Common myeloid progenitor, CD34-positive (primary cell): ENCODE results near the gene CAPN15.

Experiments used
- CTCF ChIA-PET: fragments of 350-600 bp; sonication (Branson Sonifier 250); formaldehyde crosslinking; loops from one replicate; lab custom pipeline; 2021; ENCODE audit warnings: antibody characterized with exemption; lab: Charles Lee
- POLR2A ChIA-PET: fragments of 350-600 bp; sonication (Branson Sonifier 250); formaldehyde crosslinking; loops from one replicate; lab custom pipeline; 2021; ENCODE audit warnings: antibody characterized with exemption; lab: Charles Lee
- DNase-seq, 3 donors: peaks; one replicate each; pipeline versions ENCODE4 v3.0.0 to v3.0.0-alpha.2; 2013
- H3K27ac ChIP-seq, 2 experiments: 1 replicate in 1 of 2; 2 replicates in 1 of 2; pipeline ENCODE4 v1.7.0; 2013; ENCODE audit warnings: inconsistent platforms in 2 of 2, low read length in 2 of 2, mild to moderate bottlenecking in 2 of 2, low read depth in 1 of 2, moderate library complexity in 1 of 2; ENCODE audit not compliant: severe bottlenecking in 2 of 2, insufficient read depth in 1 of 2, poor library complexity in 1 of 2
- H3K27me3 ChIP-seq, 5 experiments: replicated peaks in 2 of 5; 1 replicate in 3 of 5; 2 replicates in 2 of 5; pipeline versions ENCODE4 v1.6.1 to v1.7.0; 2013; ENCODE audit warnings: low read length in 4 of 5, mild to moderate bottlenecking in 2 of 5, moderate library complexity in 2 of 5, inconsistent platforms in 1 of 5; ENCODE audit not compliant: insufficient read depth in 5 of 5, control insufficient read depth in 4 of 5
- H3K36me3 ChIP-seq, 4 experiments: 1 replicate in 2 of 4; 2 replicates in 2 of 4; pipeline versions ENCODE4 v1.6.1 to v1.7.0; 2013; ENCODE audit warnings: low read length in 3 of 4, control low read depth in 1 of 4, mild to moderate bottlenecking in 1 of 4; ENCODE audit not compliant: control insufficient read depth in 4 of 4, insufficient read depth in 4 of 4
- H3K4me1 ChIP-seq, 4 experiments: 1 replicate in 3 of 4; 2 replicates in 1 of 4; pipeline versions ENCODE4 v1.6.1 to v1.7.1; 2013; ENCODE audit warnings: low read length in 3 of 4, mild to moderate bottlenecking in 3 of 4, control low read depth in 1 of 4, inconsistent platforms in 1 of 4, moderate library complexity in 1 of 4; ENCODE audit not compliant: control insufficient read depth in 4 of 4, insufficient read depth in 4 of 4; ENCODE audit errors: control extremely low read depth in 1 of 4
- H3K4me3 ChIP-seq, 7 experiments: 1 replicate in 4 of 7; 2 replicates in 3 of 7; pipeline versions ENCODE4 v1.5.1 to v1.7.0; 2013; ENCODE audit warnings: mild to moderate bottlenecking in 7 of 7, low read length in 6 of 7, moderate library complexity in 6 of 7, inconsistent platforms in 2 of 7, low read depth in 2 of 7, control low read depth in 1 of 7; ENCODE audit not compliant: insufficient read depth in 4 of 7, control insufficient read depth in 1 of 7; ENCODE audit errors: extremely low read depth in 1 of 7
- H3K9me3 ChIP-seq, 5 experiments: 1 replicate in 4 of 5; 2 replicates in 1 of 5; pipeline versions ENCODE4 v1.6.1 to v1.7.1; 2013; ENCODE audit warnings: low read length in 4 of 5, mild to moderate bottlenecking in 2 of 5, inconsistent platforms in 1 of 5, low read depth in 1 of 5, moderate library complexity in 1 of 5; ENCODE audit not compliant: control insufficient read depth in 4 of 5, insufficient read depth in 2 of 5; ENCODE audit errors: control extremely low read depth in 1 of 5
- WGBS: methylation state at CpG from one replicate; pipeline ENCODE4 v1.1.5; 2013; ENCODE audit not compliant: insufficient coverage; 5-methylcytosine and 5-hydroxymethylcytosine counted together

The CAPN15 gene

GRCh38 chr16:564690-565418 lies 37.3 kb downstream of the CAPN15 start:
- POLR2A ChIA-PET = no interaction called here
- CTCF ChIA-PET = no interaction called here

GRCh38 chr16:565419-566330 lies 38.2 kb downstream of the CAPN15 start:
- H3K36me3 ChIP-seq = no peaks in the 10 kb centered on the region
- peaks cover 0 to 21% (median 6%) of the 10 kb centered on the region in 5 experiments for H3K27me3 ChIP-seq
- POLR2A ChIA-PET = interaction anchor here (0.6 kb wide), 1 partner anchor 33 kb away, joined by 3 read pairs; no protein-coding TSS in a partner anchor
- H3K9me3 ChIP-seq = no peaks in the 10 kb centered on the region
- H3K4me1 ChIP-seq = peaks cover 0 to 47% (median 34%) of the 10 kb centered on the region in 4 experiments
- no peak overlapping the region for H3K27ac ChIP-seq
- WGBS = 98% methylated on average over 28 of the region's 35 CpGs
- no peak for DNase-seq
- CTCF ChIA-PET = no interaction called here
- peak overlapping the region in 1 of 7 experiments; percentile 3 for H3K4me3 ChIP-seq

More at GRCh38 chr16:564690-565418, 37.3 kb downstream of the CAPN15 start:
- whole genome bisulfite sequencing = 97% methylated on average over 39 of the region's 42 CpGs
- no peak overlapping the region for H3K27ac ChIP-seq
- peaks cover 0 to 27% (median 7%) of the 10 kb centered on the region in 5 experiments for H3K27me3 ChIP-seq
- peaks cover 0 to 45% (median 33%) of the 10 kb centered on the region in 4 experiments for H3K4me1 ChIP-seq
- no peaks in the 10 kb centered on the region for H3K36me3 ChIP-seq
- no peak overlapping the region for H3K4me3 ChIP-seq
- H3K9me3 ChIP-seq = no peaks in the 10 kb centered on the region
- DNase-seq = no peak

GRCh38 chr16:566475-567372 lies 39.2 kb downstream of the CAPN15 start, which contains the start of gene NHLRC4:
Gene NHLRC4 (plus strand): TSS chr16:567005. CDS start chr16:568048, 1,043 bp downstream.
- Histone ChIP-seq H3K27me3 (peaks cover 0 to 11% (median 3%) of the 10 kb centered on the region in 5 experiments), H3K27ac (peak within 1 kb of the TSS in 1 of 2 experiments; percentile 83), H3K36me3 (no peaks in the 10 kb centered on the region), H3K9me3 (no peaks in the 10 kb centered on the region), H3K4me1 (peaks cover 0 to 53% (median 40%) of the 10 kb centered on the region in 4 experiments), H3K4me3 (peak within 1 kb of the TSS in 6 of 7 experiments; percentile 15 to 74 (median 56))
- ChIA-PET CTCF (interaction anchor here (1.7 kb wide), 1 partner anchor 10 kb away, joined by 6 read pairs; no protein-coding TSS in a partner anchor), POLR2A (interaction anchor here (0.6 kb wide), 1 partner anchor 34 kb away, joined by 3 read pairs; no protein-coding TSS in a partner anchor)
- DNase-seq = peak; percentile 51 to 78 (median 75)
- 26% methylated on average over 19 of the region's 26 CpGs for WGBS

- peaks cover 0 to 3% (median 1%) of the 10 kb centered on the region in 4 experiments for H3K36me3 ChIP-seq
- no peak for DNase-seq
- no peaks in the 10 kb centered on the region for H3K9me3 ChIP-seq
- H3K27me3 ChIP-seq = peaks cover 0 to 2% (median 0%) of the 10 kb centered on the region in 5 experiments
- WGBS = 93% methylated on average over 33 of the region's 35 CpGs
- peak overlapping the region in 1 of 2 experiments; percentile 83 for H3K27ac ChIP-seq
- H3K4me1 ChIP-seq = peaks cover 0 to 53% (median 40%) of the 10 kb centered on the region in 4 experiments
- ChIA-PET POLR2A (no interaction called here), CTCF (interaction anchor here (1.5 to 1.9 kb wide), 3 partner anchors 9 to 68 kb away, joined by 4 to 11 read pairs (median 6); partner anchors contain the start of gene METTL26)
- H3K4me3 ChIP-seq = peak overlapping the region in 5 of 7 experiments; percentile 36 to 74 (median 59)
These were observed 40.1 kb downstream of the CAPN15 start for GRCh38 chr16:567373-568256.

GRCh38 chr16:568401-569258 lies 41.1 kb downstream of the CAPN15 start:
- Histone ChIP-seq H3K9me3 (no peaks in the 10 kb centered on the region), H3K36me3 (peaks cover 0 to 5% (median 1%) of the 10 kb centered on the region in 4 experiments), H3K4me1 (peaks cover 0 to 53% (median 40%) of the 10 kb centered on the region in 4 experiments), H3K27ac (peak overlapping the region; percentile 66 to 84), H3K27me3 (no peaks in the 10 kb centered on the region), H3K4me3 (peak overlapping the region in 6 of 7 experiments; percentile 46 to 96 (median 84))
- DNase-seq = no peak
- CTCF ChIA-PET = interaction anchor here (1.1 to 1.9 kb wide), 4 partner anchors 8 to 67 kb away, joined by 3 to 11 read pairs (median 5); partner anchors contain the start of genes CAPN15 and METTL26
- 87% methylated on average over 10 of the region's 11 CpGs for WGBS
- POLR2A ChIA-PET = no interaction called here
